Measurements from ENCODE around the gene EDN2.

GRCh38 chr1:41434306-41434705 is 50.2 kb downstream of the EDN2 start:
- TF ChIP-seq ZFP3 (CRISPR knock-in tag; IDR thresholded peaks at IDR 0.05) = no peak
- TF ChIP-seq CSRNP3 (CRISPR knock-in tag; IDR thresholded peaks at IDR 0.05) = no peak
- no peak for TF ChIP-seq GLIS3 (CRISPR knock-in tag; IDR thresholded peaks at IDR 0.05)
- no peak for TF ChIP-seq ZFP30 (CRISPR knock-in tag; IDR thresholded peaks at IDR 0.05)
- TF ChIP-seq RARB (CRISPR knock-in tag; IDR thresholded peaks at IDR 0.05) = no peak
- TF ChIP-seq TSHZ2 (CRISPR knock-in tag; IDR thresholded peaks at IDR 0.05) = no peak
- no peak for TF ChIP-seq ZNF8 (CRISPR knock-in tag; IDR thresholded peaks at IDR 0.05)
- TF ChIP-seq TCF4 (CRISPR knock-in tag; IDR thresholded peaks at IDR 0.05; ENCODE audit: borderline replicate concordance) = no peak
- TF ChIP-seq POU6F1 (CRISPR knock-in tag; IDR thresholded peaks at IDR 0.05; ENCODE audit: borderline replicate concordance, low read depth) = no peak

Data from SK-N-SH treated with all-trans-retinoic acid at 6 μM for 48 hours (cell line).